AG04450 (cell line): ENCODE data around the gene ST6GALNAC2. TPM values are rescaled to one million over a fixed set of nuclear protein-coding genes. Genes with fewer than 3 reads are reported as not detected.

ENCODE experiments used
- CTCF ChIA-PET: fragments of 300-600, 350-600 bp; formaldehyde crosslinking; extraction: SDS; loops from one replicate; lab custom pipeline; 2022; ENCODE audit warnings: antibody characterized with exemption, inconsistent platforms; lab: Charles Lee
- POLR2A ChIA-PET: fragments of 350-600 bp; formaldehyde crosslinking; extraction: SDS; loops from one replicate; lab custom pipeline; 2021; ENCODE audit warnings: antibody characterized with exemption, inconsistent platforms; lab: Yijun Ruan, JAX
- DNase-seq: peaks from one replicate; pipeline ENCODE4 v3.0.0-alpha.2; 2011; ENCODE audit warnings: low read depth, low spot score
- H3K27ac ChIP-seq: one replicate; pipeline ENCODE4 v1.5.1; 2012; ENCODE audit warnings: low read depth, low read length, control low read depth
- H3K27me3 ChIP-seq: one replicate; pipeline ENCODE4 v1.6.0; 2012; ENCODE audit warnings: low read length; ENCODE audit not compliant: control insufficient read depth, insufficient read depth
- H3K4me3 ChIP-seq: 2 replicates; pipeline ENCODE4 v1.5.1; 2011; ENCODE audit warnings: mild to moderate bottlenecking, low read depth, low read length, control low read depth
- H3K9me3 ChIP-seq: 2 replicates; pipeline ENCODE4 v1.5.1; 2012; ENCODE audit warnings: low read length; ENCODE audit not compliant: control insufficient read depth, insufficient read depth
- CTCF ChIP-seq: IDR thresholded peaks from 2 replicates; pipeline ENCODE4 v1.5.1; 2011; ENCODE audit warnings: low read depth, low read length, control low read depth, inconsistent platforms
- polyA plus RNA-seq: library from polyadenylated mRNA; depleted of rRNA; stranded (reverse); fragments of >200 nt; gene quantifications from 2 replicates; pipeline ENCODE4 v1.2.3, GENCODE V29; 2011

The ST6GALNAC2 gene
- polyA plus RNA-seq, 1 experiment: 0.36 TPM

GRCh38 chr17:76630151-76630550 is 44.5 kb upstream of the ST6GALNAC2 start:
- Histone ChIP-seq H3K27ac (no peak overlapping the region), H3K9me3 (no peaks in the 10 kb centered on the region), H3K4me3 (no peak overlapping the region), H3K27me3 (peaks cover 10% of the 10 kb centered on the region)
- TF ChIP-seq CTCF: no peak
- CTCF ChIA-PET: no interaction called here
- no peak for DNase-seq
- POLR2A ChIA-PET: no interaction called here

GRCh38 chr17:76627510-76627909 is 41.9 kb upstream of the ST6GALNAC2 start:
- no peak for TF ChIP-seq CTCF
- CTCF ChIA-PET: no interaction called here
- POLR2A ChIA-PET: no interaction called here
- H3K4me3 ChIP-seq: no peak overlapping the region
- peaks cover 13% of the 10 kb centered on the region for H3K27me3 ChIP-seq
- H3K9me3 ChIP-seq: no peaks in the 10 kb centered on the region
- H3K27ac ChIP-seq: no peak overlapping the region
- no peak for DNase-seq

- Histone ChIP-seq H3K27me3 (peaks cover 13% of the 10 kb centered on the region), H3K9me3 (no peaks in the 10 kb centered on the region), H3K4me3 (no peak overlapping the region), H3K27ac (no peak overlapping the region)
- no peak for TF ChIP-seq CTCF
- DNase-seq: no peak
- ChIA-PET CTCF (no interaction called here), POLR2A (no interaction called here)
Measured at GRCh38 chr17:76626442-76626841, 40.8 kb upstream of the ST6GALNAC2 start.

- ChIA-PET CTCF (interaction anchor here (0.8 to 3.7 kb wide), 11 partner anchors 8 to 119 kb away, joined by 3 to 46 read pairs (median 13); no protein-coding TSS in a partner anchor), POLR2A (no interaction called here)
Measured at GRCh38 chr17:76625496-76625895, 39.8 kb upstream of the ST6GALNAC2 start.

More at GRCh38 chr17:76625496-76625895, 39.8 kb upstream of the ST6GALNAC2 start:
- Histone ChIP-seq H3K9me3 (no peaks in the 10 kb centered on the region), H3K27ac (no peak overlapping the region), H3K27me3 (peaks cover 13% of the 10 kb centered on the region), H3K4me3 (no peak overlapping the region)
- TF ChIP-seq CTCF: no peak
- no peak for DNase-seq
